ENCODE data around the gene PPIP5K1.

Gene PPIP5K1

GRCh38 chr15:43552986-43553385, 37.0 kb downstream of the PPIP5K1 start:
- no peak for TF ChIP-seq CTCF (IDR thresholded peaks at IDR 0.05; ENCODE audit: low read depth, low read length, missing control alignments)
- DNase-seq (ENCODE audit: extremely low read depth, low read depth), result no peak
- H3K4me3 ChIP-seq (replicated peaks; ENCODE audit: low read depth, low read length), result no peak overlapping the region

- TF ChIP-seq CTCF (IDR thresholded peaks at IDR 0.05; ENCODE audit: low read depth, low read length, missing control alignments), result no peak
- no peak overlapping the region for H3K4me3 ChIP-seq (replicated peaks; ENCODE audit: low read depth, low read length)
- no peak for DNase-seq (ENCODE audit: extremely low read depth, low read depth)
Observed at GRCh38 chr15:43552256-43552655, 37.8 kb downstream of the PPIP5K1 start.

- no peak for TF ChIP-seq CTCF (IDR thresholded peaks at IDR 0.05; ENCODE audit: low read depth, low read length, missing control alignments)
- DNase-seq (ENCODE audit: extremely low read depth, low read depth), result no peak
- H3K4me3 ChIP-seq (replicated peaks; ENCODE audit: low read depth, low read length), result no peak overlapping the region
Observed at GRCh38 chr15:43550527-43551363, 39.3 kb downstream of the PPIP5K1 start.

- no peak for DNase-seq (ENCODE audit: extremely low read depth, low read depth)
- no peak for TF ChIP-seq CTCF (IDR thresholded peaks at IDR 0.05; ENCODE audit: low read depth, low read length, missing control alignments)
- no peak overlapping the region for H3K4me3 ChIP-seq (replicated peaks; ENCODE audit: low read depth, low read length)
Observed at GRCh38 chr15:43547539-43547938, 42.5 kb downstream of the PPIP5K1 start.

GRCh38 chr15:43545426-43545825, 44.6 kb downstream of the PPIP5K1 start:
- no peak for TF ChIP-seq CTCF (IDR thresholded peaks at IDR 0.05; ENCODE audit: low read depth, low read length, missing control alignments)
- no peak for DNase-seq (ENCODE audit: extremely low read depth, low read depth)
- no peak overlapping the region for H3K4me3 ChIP-seq (replicated peaks; ENCODE audit: low read depth, low read length)

- no peak overlapping the region for H3K4me3 ChIP-seq (replicated peaks; ENCODE audit: low read depth, low read length)
- TF ChIP-seq CTCF (IDR thresholded peaks at IDR 0.05; ENCODE audit: low read depth, low read length, missing control alignments), result no peak
- DNase-seq (ENCODE audit: extremely low read depth, low read depth), result no peak
Observed at GRCh38 chr15:43544266-43544665, 45.7 kb downstream of the PPIP5K1 start.
